ENCODE measurements around the gene TXNL4A.

Gene TXNL4A

GRCh38 chr18:80012714-80013113 lies 24.4 kb upstream of the TXNL4A start:
- TF ChIP-seq POLR2AphosphoS5 (IDR thresholded peaks at IDR 0.05; ENCODE audit: low read depth, low read length) (no peak), FOXP2 (optimal IDR thresholded peaks at IDR 0.05; ENCODE audit: borderline replicate concordance, extremely low read depth, extremely low read length, insufficient read depth) (no peak), SIN3A (IDR thresholded peaks at IDR 0.05; ENCODE audit: borderline replicate concordance, insufficient read depth, low read length) (no peak), REST (IDR thresholded peaks at IDR 0.05; ENCODE audit: insufficient read depth in 1 of 2, low read depth in 2 of 2, low read length in 2 of 2) (no peak), TAF1 (IDR thresholded peaks at IDR 0.05; ENCODE audit: borderline replicate concordance, insufficient read depth, low read length) (no peak)

GRCh38 chr18:80010551-80010906 lies 22.2 kb upstream of the TXNL4A start:
- TF ChIP-seq FOXP2 (optimal IDR thresholded peaks at IDR 0.05; ENCODE audit: borderline replicate concordance, extremely low read depth, extremely low read length, insufficient read depth) = no peak
- TF ChIP-seq POLR2AphosphoS5 (IDR thresholded peaks at IDR 0.05; ENCODE audit: low read depth, low read length) = no peak
- no peak for TF ChIP-seq REST (IDR thresholded peaks at IDR 0.05; ENCODE audit: insufficient read depth in 1 of 2, low read depth in 2 of 2, low read length in 2 of 2)
- no peak for TF ChIP-seq TAF1 (IDR thresholded peaks at IDR 0.05; ENCODE audit: borderline replicate concordance, insufficient read depth, low read length)
- no peak for TF ChIP-seq SIN3A (IDR thresholded peaks at IDR 0.05; ENCODE audit: borderline replicate concordance, insufficient read depth, low read length)

GRCh38 chr18:80009661-80010550 lies 21.5 kb upstream of the TXNL4A start:
- TF ChIP-seq FOXP2 (optimal IDR thresholded peaks at IDR 0.05; ENCODE audit: borderline replicate concordance, extremely low read depth, extremely low read length, insufficient read depth) = no peak
- no peak for TF ChIP-seq REST (IDR thresholded peaks at IDR 0.05; ENCODE audit: insufficient read depth in 1 of 2, low read depth in 2 of 2, low read length in 2 of 2)
- TF ChIP-seq TAF1 (IDR thresholded peaks at IDR 0.05; ENCODE audit: borderline replicate concordance, insufficient read depth, low read length) = no peak
- TF ChIP-seq POLR2AphosphoS5 (IDR thresholded peaks at IDR 0.05; ENCODE audit: low read depth, low read length) = no peak
- no peak for TF ChIP-seq SIN3A (IDR thresholded peaks at IDR 0.05; ENCODE audit: borderline replicate concordance, insufficient read depth, low read length)

- TF ChIP-seq TAF1 (IDR thresholded peaks at IDR 0.05; ENCODE audit: borderline replicate concordance, insufficient read depth, low read length) = no peak
- TF ChIP-seq SIN3A (IDR thresholded peaks at IDR 0.05; ENCODE audit: borderline replicate concordance, insufficient read depth, low read length) = no peak
- no peak for TF ChIP-seq POLR2AphosphoS5 (IDR thresholded peaks at IDR 0.05; ENCODE audit: low read depth, low read length)
- TF ChIP-seq REST (IDR thresholded peaks at IDR 0.05; ENCODE audit: insufficient read depth in 1 of 2, low read depth in 2 of 2, low read length in 2 of 2) = no peak
- no peak for TF ChIP-seq FOXP2 (optimal IDR thresholded peaks at IDR 0.05; ENCODE audit: borderline replicate concordance, extremely low read depth, extremely low read length, insufficient read depth)
Measured at GRCh38 chr18:80006724-80007123, 18.4 kb upstream of the TXNL4A start.

All from PFSK-1 (cell line).